Measurements from ENCODE around the gene ATXN3L.

The ATXN3L gene

GRCh38 chrX:13360146-13360545 lies 40.3 kb upstream of the ATXN3L start:
- H3K9me2 ChIP-seq (replicated peaks; ENCODE audit: insufficient read depth, low read length) = no peaks in the 10 kb centered on the region
- TF ChIP-seq CTCF (IDR thresholded peaks at IDR 0.05; ENCODE audit: insufficient read depth, low read length, poor library complexity, severe bottlenecking) (no peak), EZH2phosphoT487 (conservative IDR thresholded peaks at IDR 0.05; ENCODE audit: low read length) (no peak)
- H2AFZ ChIP-seq (ENCODE audit: low read depth, low read length, severe bottlenecking) = no peak overlapping the region
- no peak overlapping the region for H3K27ac ChIP-seq (ENCODE audit: low read depth, low read length)
- no peaks in the 10 kb centered on the region for H3F3A ChIP-seq (ENCODE audit: insufficient read depth)
- H3K4me3 ChIP-seq (ENCODE audit: insufficient read depth, low read length, poor library complexity, severe bottlenecking) = no peak overlapping the region
- no peaks in the 10 kb centered on the region for H3K9me3 ChIP-seq (ENCODE audit: insufficient read depth, low read length)
- no peaks in the 10 kb centered on the region for H3K79me2 ChIP-seq (ENCODE audit: insufficient read depth, low read length)
- H3K27me3 ChIP-seq (ENCODE audit: low read length) = no peaks in the 10 kb centered on the region
- no peak overlapping the region for H3K9ac ChIP-seq (ENCODE audit: low read length)
- H4K20me1 ChIP-seq (ENCODE audit: low read depth, low read length) = no peaks in the 10 kb centered on the region
- H3K36me3 ChIP-seq (ENCODE audit: low read length) = no peaks in the 10 kb centered on the region
- H3K4me2 ChIP-seq (ENCODE audit: low read depth, low read length, poor library complexity, severe bottlenecking) = no peak overlapping the region

GRCh38 chrX:13357925-13358324 lies 38.1 kb upstream of the ATXN3L start:
- H3K9me3 ChIP-seq (ENCODE audit: insufficient read depth, low read length) = no peaks in the 10 kb centered on the region
- no peak overlapping the region for H3K27ac ChIP-seq (ENCODE audit: low read depth, low read length)
- no peak overlapping the region for H2AFZ ChIP-seq (ENCODE audit: low read depth, low read length, severe bottlenecking)
- no peak overlapping the region for H3K9ac ChIP-seq (ENCODE audit: low read length)
- H3K4me3 ChIP-seq (ENCODE audit: insufficient read depth, low read length, poor library complexity, severe bottlenecking) = no peak overlapping the region
- no peaks in the 10 kb centered on the region for H3K36me3 ChIP-seq (ENCODE audit: low read length)
- no peaks in the 10 kb centered on the region for H3K79me2 ChIP-seq (ENCODE audit: insufficient read depth, low read length)
- TF ChIP-seq CTCF (IDR thresholded peaks at IDR 0.05; ENCODE audit: insufficient read depth, low read length, poor library complexity, severe bottlenecking) (no peak), EZH2phosphoT487 (conservative IDR thresholded peaks at IDR 0.05; ENCODE audit: low read length) (no peak)
- no peaks in the 10 kb centered on the region for H4K20me1 ChIP-seq (ENCODE audit: low read depth, low read length)
- no peaks in the 10 kb centered on the region for H3F3A ChIP-seq (ENCODE audit: insufficient read depth)
- no peaks in the 10 kb centered on the region for H3K9me2 ChIP-seq (replicated peaks; ENCODE audit: insufficient read depth, low read length)
- no peaks in the 10 kb centered on the region for H3K27me3 ChIP-seq (ENCODE audit: low read length)
- no peak overlapping the region for H3K4me2 ChIP-seq (ENCODE audit: low read depth, low read length, poor library complexity, severe bottlenecking)

GRCh38 chrX:13346646-13347045 lies 26.8 kb upstream of the ATXN3L start:
- Histone ChIP-seq H3K27me3 (ENCODE audit: low read length) (no peaks in the 10 kb centered on the region), H3K36me3 (ENCODE audit: low read length) (no peaks in the 10 kb centered on the region), H3F3A (ENCODE audit: insufficient read depth) (no peaks in the 10 kb centered on the region), H3K9me3 (ENCODE audit: insufficient read depth, low read length) (no peaks in the 10 kb centered on the region), H3K79me2 (ENCODE audit: insufficient read depth, low read length) (no peaks in the 10 kb centered on the region), H4K20me1 (ENCODE audit: low read depth, low read length) (no peaks in the 10 kb centered on the region), H3K9me2 (replicated peaks; ENCODE audit: insufficient read depth, low read length) (no peaks in the 10 kb centered on the region), H3K4me2 (ENCODE audit: low read depth, low read length, poor library complexity, severe bottlenecking) (no peak overlapping the region), H2AFZ (ENCODE audit: low read depth, low read length, severe bottlenecking) (no peak overlapping the region), H3K4me3 (ENCODE audit: insufficient read depth, low read length, poor library complexity, severe bottlenecking) (no peak overlapping the region), H3K9ac (ENCODE audit: low read length) (no peak overlapping the region), H3K27ac (ENCODE audit: low read depth, low read length) (no peak overlapping the region)
- TF ChIP-seq EZH2phosphoT487 (conservative IDR thresholded peaks at IDR 0.05; ENCODE audit: low read length) (no peak), CTCF (IDR thresholded peaks at IDR 0.05; ENCODE audit: insufficient read depth, low read length, poor library complexity, severe bottlenecking) (no peak)

Measured in SU-DHL-6 (cell line).